Brain microvascular endothelial cell (primary cell): Measurements from ENCODE around the gene STX12.

ENCODE experiments used
- DNase-seq: peaks from one replicate; pipeline ENCODE4 v3.0.0-alpha.2; 2020
- H3K27ac ChIP-seq: fragments of 250-450 bp; sonication (Bioruptor Pico); 2 replicates; pipeline ENCODE4 v1.5.1; 2020; ENCODE audit warnings: mild to moderate bottlenecking, moderate library complexity
- H3K27me3 ChIP-seq: fragments of 250-450 bp; sonication (Bioruptor Pico); replicated peaks from 2 replicates; pipeline ENCODE4 v1.5.1; 2020; ENCODE audit warnings: mild to moderate bottlenecking
- H3K36me3 ChIP-seq: fragments of 250-450 bp; sonication (Bioruptor Pico); replicated peaks from 2 replicates; pipeline ENCODE4 v1.5.1; 2020; ENCODE audit warnings: mild to moderate bottlenecking
- H3K4me3 ChIP-seq: 2 replicates; pipeline ENCODE4 v1.5.1; 2011; ENCODE audit warnings: low read depth, mild to moderate bottlenecking, control low read depth, low read length, moderate library complexity
- CTCF ChIP-seq: IDR thresholded peaks from 2 replicates; pipeline ENCODE4 v1.5.1; 2011; ENCODE audit warnings: low read depth, mild to moderate bottlenecking, moderate library complexity, low read length, control low read depth, inconsistent platforms; ENCODE audit errors: missing control alignments
- in situ Hi-C: cut with HindIII; loops from 2 replicates; pipeline ENCODE4 v1.10.0; 2017; ENCODE audit warnings: low sequenced_read_pairs, low pct_ligation_motif_present

The STX12 gene

GRCh38 chr1:27858949-27859576, 86.0 kb downstream of the STX12 start:
- TF ChIP-seq CTCF, result no peak
- Histone ChIP-seq H3K27me3 (no peaks in the 10 kb centered on the region), H3K4me3 (no peak overlapping the region), H3K27ac (no peak overlapping the region), H3K36me3 (no peaks in the 10 kb centered on the region)
- in situ Hi-C loops, result loop anchor here (10.0 kb wide), 1 partner anchor 126 kb away; no protein-coding TSS in a partner anchor
- no peak for DNase-seq

- no peaks in the 10 kb centered on the region for H3K36me3 ChIP-seq
- no peak overlapping the region for H3K4me3 ChIP-seq
- no peak for TF ChIP-seq CTCF
- DNase-seq, result no peak
- no peak overlapping the region for H3K27ac ChIP-seq
- in situ Hi-C loops, result no loop called here
- H3K27me3 ChIP-seq, result no peaks in the 10 kb centered on the region
Measured at GRCh38 chr1:27861436-27861835, 88.4 kb downstream of the STX12 start.

GRCh38 chr1:27862004-27862403, 89.0 kb downstream of the STX12 start:
- no peak overlapping the region for H3K27ac ChIP-seq
- in situ Hi-C loops, result no loop called here
- no peak for DNase-seq
- TF ChIP-seq CTCF, result no peak
- no peak overlapping the region for H3K4me3 ChIP-seq
- no peaks in the 10 kb centered on the region for H3K36me3 ChIP-seq
- no peaks in the 10 kb centered on the region for H3K27me3 ChIP-seq

GRCh38 chr1:27862671-27863537, 89.9 kb downstream of the STX12 start:
- TF ChIP-seq CTCF, result no peak
- no peaks in the 10 kb centered on the region for H3K36me3 ChIP-seq
- in situ Hi-C loops, result no loop called here
- no peaks in the 10 kb centered on the region for H3K27me3 ChIP-seq
- H3K4me3 ChIP-seq, result no peak overlapping the region
- peak; percentile 97 for DNase-seq
- H3K27ac ChIP-seq, result peak overlapping the region; percentile 81

GRCh38 chr1:27863538-27863915, 90.5 kb downstream of the STX12 start:
- no peak for DNase-seq
- H3K27me3 ChIP-seq, result no peaks in the 10 kb centered on the region
- TF ChIP-seq CTCF, result no peak
- in situ Hi-C loops, result no loop called here
- no peaks in the 10 kb centered on the region for H3K36me3 ChIP-seq
- no peak overlapping the region for H3K4me3 ChIP-seq
- peak overlapping the region; percentile 81 for H3K27ac ChIP-seq
